Activated CD4-positive, alpha-beta T cell treated with anti-CD3 and anti-CD28 coated beads for 36 hours (primary cell): ENCODE data around the gene NDNF. TPM values are rescaled to one million over a fixed set of nuclear protein-coding genes. Genes with fewer than 3 reads are reported as not detected.
A peak's percentile ranks its signal among the peaks of the same experiment; 100 is the strongest.

Experiments used
- ATAC-seq: fragments of 200-7000 bp; cut with Tn5 transposase; one replicate; pipeline ENCODE4 v1.10.0; 2021; ENCODE audit warnings: mild to moderate bottlenecking, moderate library complexity
- CTCF ChIA-PET: fragments of 350-600 bp; sonication (Branson Sonifier 250); formaldehyde crosslinking; loops from one replicate; lab custom pipeline; 2021; ENCODE audit warnings: antibody characterized with exemption; lab: Charles Lee
- POLR2A ChIA-PET: fragments of 350-600 bp; sonication (Branson Sonifier 250); formaldehyde crosslinking; loops from one replicate; lab custom pipeline; 2021; ENCODE audit warnings: antibody characterized with exemption, inconsistent platforms; lab: Charles Lee
- DNase-seq: peaks from one replicate; pipeline ENCODE4 v3.0.0-alpha.2; 2020
- H3K27ac Mint-ChIP-seq: one replicate; pipeline ENCODE4 v1.8.0; 2021; ENCODE audit warnings: mixed read lengths
- H3K27me3 Mint-ChIP-seq: one replicate; pipeline ENCODE4 v1.8.0; 2021; ENCODE audit warnings: mixed read lengths
- H3K36me3 Mint-ChIP-seq: one replicate; pipeline ENCODE4 v1.8.0; 2021; ENCODE audit warnings: low read depth, mixed read lengths
- H3K4me1 Mint-ChIP-seq: one replicate; pipeline ENCODE4 v1.8.0; 2021; ENCODE audit warnings: mixed read lengths
- H3K4me3 Mint-ChIP-seq: one replicate; pipeline ENCODE4 v1.8.0; 2021; ENCODE audit warnings: mild to moderate bottlenecking, moderate library complexity, mixed read lengths
- H3K9me3 Mint-ChIP-seq: one replicate; pipeline ENCODE4 v1.8.0; 2021; ENCODE audit warnings: low read depth, mixed read lengths
- intact Hi-C, 2 experiments: fragments of 100-400 bp; cut with DNase I in 1 of 2; cut with micrococcal nuclease in 1 of 2; formaldehyde crosslinking; loops; one replicate each; pipeline versions ENCODE4 v1.14.2 to v1.15.1; 2022 to 2024; cut with DNase I, micrococcal nuclease
- total RNA-seq, 2 experiments: library from RNA; stranded (reverse); gene quantifications; one replicate each; pipeline ENCODE4 v1.2.3, GENCODE V29; 2021

NDNF gene
- total RNA-seq, 2 experiments from 2014 or later = 0.11 to 0.16 TPM

- no peak overlapping the region for H3K4me3 Mint-ChIP-seq
- H3K4me1 Mint-ChIP-seq = no peaks in the 10 kb centered on the region
- POLR2A ChIA-PET = interaction anchor here (0.7 kb wide), 1 partner anchor 1481 kb away, joined by 3 read pairs; no protein-coding TSS in a partner anchor
- intact Hi-C loops = no loop called here
- CTCF ChIA-PET = interaction anchor here (0.6 to 1.4 kb wide), 3 partner anchors 900 to 1020 kb away, joined by 3 read pairs; no protein-coding TSS in a partner anchor
- DNase-seq (no peak), ATAC-seq (no peak)
- H3K27ac Mint-ChIP-seq = no peak overlapping the region
- H3K36me3 Mint-ChIP-seq = no peaks in the 10 kb centered on the region
- no peaks in the 10 kb centered on the region for H3K9me3 Mint-ChIP-seq
- no peaks in the 10 kb centered on the region for H3K27me3 Mint-ChIP-seq
Observed at GRCh38 chr4:121094297-121094966, 22.1 kb upstream of the NDNF start.

GRCh38 chr4:121093261-121093660, 20.9 kb upstream of the NDNF start:
- Mint-ChIP-seq H3K27me3 (no peaks in the 10 kb centered on the region), H3K4me1 (no peaks in the 10 kb centered on the region)

GRCh38 chr4:121091941-121092340, 19.6 kb upstream of the NDNF start:
- ChIA-PET POLR2A (no interaction called here), CTCF (interaction anchor here (1.0 kb wide), 1 partner anchor 216 kb away, joined by 3 read pairs; no protein-coding TSS in a partner anchor)
- H3K9me3 Mint-ChIP-seq = no peaks in the 10 kb centered on the region
- no peaks in the 10 kb centered on the region for H3K27me3 Mint-ChIP-seq
- ATAC-seq (no peak), DNase-seq (no peak)
- no peak overlapping the region for H3K27ac Mint-ChIP-seq
- H3K36me3 Mint-ChIP-seq = no peaks in the 10 kb centered on the region
- H3K4me3 Mint-ChIP-seq = no peak overlapping the region
- H3K4me1 Mint-ChIP-seq = no peaks in the 10 kb centered on the region
- intact Hi-C loops = no loop called here

More at GRCh38 chr4:121093261-121093660, 20.9 kb upstream of the NDNF start:
- no peak for ATAC-seq
- ChIA-PET POLR2A (no interaction called here), CTCF (no interaction called here)
- no peaks in the 10 kb centered on the region for H3K9me3 Mint-ChIP-seq
- no peaks in the 10 kb centered on the region for H3K36me3 Mint-ChIP-seq
- intact Hi-C loops = no loop called here
- H3K4me3 Mint-ChIP-seq = no peak overlapping the region
- H3K27ac Mint-ChIP-seq = no peak overlapping the region
- DNase-seq = no peak

- Mint-ChIP-seq H3K4me1 (no peaks in the 10 kb centered on the region), H3K9me3 (peaks cover 1% of the 10 kb centered on the region), H3K27ac (no peak overlapping the region), H3K4me3 (no peak overlapping the region), H3K36me3 (no peaks in the 10 kb centered on the region), H3K27me3 (no peaks in the 10 kb centered on the region)
- ChIA-PET CTCF (no interaction called here), POLR2A (no interaction called here)
- ATAC-seq (no peak), DNase-seq (no peak)
- intact Hi-C loops = no loop called here
Observed at GRCh38 chr4:121088867-121089266, 16.5 kb upstream of the NDNF start.

- no peak overlapping the region for H3K4me3 Mint-ChIP-seq
- DNase-seq (no peak), ATAC-seq (no peak)
- no peak overlapping the region for H3K27ac Mint-ChIP-seq
- no peaks in the 10 kb centered on the region for H3K9me3 Mint-ChIP-seq
- intact Hi-C loops = loop anchor here (10.0 kb wide), 2 partner anchors 155 to 1455 kb away; partner anchors contain the start of genes PDE5A (in 1 of the 2) and PRDM5 (in 1 of the 2)
- CTCF ChIA-PET = no interaction called here
- H3K4me1 Mint-ChIP-seq = peaks cover 6% of the 10 kb centered on the region
- no peaks in the 10 kb centered on the region for H3K36me3 Mint-ChIP-seq
- POLR2A ChIA-PET = no interaction called here
- peaks cover 36% of the 10 kb centered on the region for H3K27me3 Mint-ChIP-seq
Observed at GRCh38 chr4:121079376-121079775, 7.0 kb upstream of the NDNF start.

- ATAC-seq (no peak), DNase-seq (no peak)
- ChIA-PET POLR2A (no interaction called here), CTCF (no interaction called here)
- Mint-ChIP-seq H3K4me3 (no peak overlapping the region), H3K27ac (no peak overlapping the region), H3K4me1 (peaks cover 12% of the 10 kb centered on the region), H3K27me3 (peaks cover 52% of the 10 kb centered on the region), H3K36me3 (no peaks in the 10 kb centered on the region), H3K9me3 (no peaks in the 10 kb centered on the region)
- intact Hi-C loops = loop anchor here (10.0 kb wide), 2 partner anchors 153 to 1453 kb away; partner anchors contain the start of genes PDE5A (in 1 of the 2) and PRDM5 (in 1 of the 2)
Observed at GRCh38 chr4:121077496-121077895, 5.2 kb upstream of the NDNF start.

- Mint-ChIP-seq H3K27me3 (peaks cover 52% of the 10 kb centered on the region), H3K4me1 (peaks cover 18% of the 10 kb centered on the region), H3K9me3 (no peaks in the 10 kb centered on the region), H3K36me3 (no peaks in the 10 kb centered on the region), H3K27ac (no peak overlapping the region), H3K4me3 (no peak overlapping the region)
- DNase-seq = no peak
- intact Hi-C loops = loop anchor here (10.0 kb wide), 2 partner anchors 152 to 1452 kb away; partner anchors contain the start of genes PDE5A (in 1 of the 2) and PRDM5 (in 1 of the 2)
- ChIA-PET CTCF (interaction anchor here (0.7 to 0.9 kb wide), 3 partner anchors 35 to 920 kb away, joined by 3 to 5 read pairs (median 3); no protein-coding TSS in a partner anchor), POLR2A (no interaction called here)
- ATAC-seq = no peak
Observed at GRCh38 chr4:121076416-121076815, 4.1 kb upstream of the NDNF start.

GRCh38 chr4:121073672-121074381, 1.5 kb upstream of the NDNF start:
- CTCF ChIA-PET = interaction anchor here (0.7 to 1.0 kb wide), 2 partner anchors 20 to 200 kb away, joined by 3 to 4 read pairs; no protein-coding TSS in a partner anchor
- no peak for ATAC-seq
- peaks cover 57% of the 10 kb centered on the region for H3K27me3 Mint-ChIP-seq

GRCh38 chr4:121073004-121073435, 685 bp upstream of the NDNF start:
- intact Hi-C loops = loop anchor here (10.0 kb wide), 2 partner anchors 148 to 1448 kb away; partner anchors contain the start of genes PDE5A (in 1 of the 2) and PRDM5 (in 1 of the 2)
- Mint-ChIP-seq H3K27ac (no peak overlapping the region), H3K9me3 (no peaks in the 10 kb centered on the region), H3K4me1 (peaks cover 16% of the 10 kb centered on the region), H3K4me3 (peak overlapping the region; percentile 73), H3K27me3 (peaks cover 59% of the 10 kb centered on the region), H3K36me3 (no peaks in the 10 kb centered on the region)
- ChIA-PET POLR2A (no interaction called here), CTCF (no interaction called here)
- DNase-seq (no peak), ATAC-seq (peak; percentile 20)

More at GRCh38 chr4:121073672-121074381, 1.5 kb upstream of the NDNF start:
- no peak overlapping the region for H3K4me3 Mint-ChIP-seq
- intact Hi-C loops = loop anchor here (10.0 kb wide), 2 partner anchors 149 to 1449 kb away; partner anchors contain the start of genes PDE5A (in 1 of the 2) and PRDM5 (in 1 of the 2)
- no peak for DNase-seq
- no peaks in the 10 kb centered on the region for H3K36me3 Mint-ChIP-seq
- POLR2A ChIA-PET = no interaction called here
- H3K27ac Mint-ChIP-seq = no peak overlapping the region
- H3K4me1 Mint-ChIP-seq = peaks cover 22% of the 10 kb centered on the region
- H3K9me3 Mint-ChIP-seq = no peaks in the 10 kb centered on the region

GRCh38 chr4:121071640-121072223, 603 bp downstream of the NDNF start:
- H3K36me3 Mint-ChIP-seq = no peaks in the 10 kb centered on the region
- ATAC-seq (no peak), DNase-seq (no peak)
- peak overlapping the region; percentile 73 for H3K4me3 Mint-ChIP-seq
- ChIA-PET POLR2A (no interaction called here), CTCF (interaction anchor here (0.6 to 1.6 kb wide), 5 partner anchors 9 to 226 kb away, joined by 3 to 6 read pairs (median 3); no protein-coding TSS in a partner anchor)
- intact Hi-C loops = loop anchor here (1.0 to 10.0 kb wide), 3 partner anchors 30 to 1447 kb away; partner anchors contain the start of genes PDE5A (in 1 of the 2) and PRDM5 (in 1 of the 2)
- H3K9me3 Mint-ChIP-seq = no peaks in the 10 kb centered on the region
- peaks cover 16% of the 10 kb centered on the region for H3K4me1 Mint-ChIP-seq
- H3K27me3 Mint-ChIP-seq = peaks cover 56% of the 10 kb centered on the region
- H3K27ac Mint-ChIP-seq = no peak overlapping the region
